NT2/D1 (cell line): ENCODE results near the gene OPCML.

ENCODE experiments used
- SUZ12 ChIP-seq: IDR thresholded peaks from 2 replicates; pipeline ENCODE4 v1.6.1; 2011; ENCODE audit not compliant: insufficient read length, insufficient read depth; ENCODE audit errors: extremely low read depth
- YY1 ChIP-seq: IDR thresholded peaks from 2 replicates; pipeline ENCODE4 v1.6.1; 2011; ENCODE audit not compliant: insufficient read length, insufficient read depth
- ZNF274 ChIP-seq: IDR thresholded peaks from 2 replicates; pipeline ENCODE4 v1.6.1; 2011; ENCODE audit warnings: mild to moderate bottlenecking, low read depth, low read length

- TF ChIP-seq ZNF274: no peak
- no peak for TF ChIP-seq YY1
- no peak for TF ChIP-seq SUZ12
These were observed 206.6 kb downstream of the OPCML start for GRCh38 chr11:133325711-133326110.
